ENCODE results near the gene ZMIZ1.

DNA sequence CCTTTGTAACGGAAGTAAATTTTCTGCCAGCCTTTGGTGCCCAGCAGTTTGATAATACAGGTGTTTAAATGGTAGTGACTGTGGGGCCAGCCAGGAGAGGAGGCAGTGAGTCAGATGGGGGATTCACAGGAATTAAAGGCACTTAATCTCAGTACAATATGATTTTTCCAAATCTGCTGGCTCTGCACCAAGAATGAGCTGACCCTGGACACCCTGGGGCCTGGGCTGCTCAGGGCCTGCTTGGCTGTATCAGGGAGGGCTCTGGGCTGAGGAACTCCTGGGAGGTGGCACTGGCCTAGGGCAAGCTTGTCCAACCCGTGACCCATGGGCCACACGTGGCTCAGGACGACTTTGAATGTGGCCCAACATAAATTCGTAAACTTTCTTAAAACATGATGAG is 104.1 kb downstream of the ZMIZ1 start:
- TF ChIP-seq ZNF658 (tag by site-specific recombination; IDR thresholded peaks at IDR 0.05), result no peak
- no peak for TF ChIP-seq ZNF561 (tag by site-specific recombination; IDR thresholded peaks at IDR 0.05; ENCODE audit: borderline replicate concordance)
- no peak for TF ChIP-seq ZIC2 (tag by site-specific recombination; IDR thresholded peaks at IDR 0.05)
- no peak for TF ChIP-seq YY2 (tag by site-specific recombination; IDR thresholded peaks at IDR 0.05)
- TF ChIP-seq, protein P1, sequence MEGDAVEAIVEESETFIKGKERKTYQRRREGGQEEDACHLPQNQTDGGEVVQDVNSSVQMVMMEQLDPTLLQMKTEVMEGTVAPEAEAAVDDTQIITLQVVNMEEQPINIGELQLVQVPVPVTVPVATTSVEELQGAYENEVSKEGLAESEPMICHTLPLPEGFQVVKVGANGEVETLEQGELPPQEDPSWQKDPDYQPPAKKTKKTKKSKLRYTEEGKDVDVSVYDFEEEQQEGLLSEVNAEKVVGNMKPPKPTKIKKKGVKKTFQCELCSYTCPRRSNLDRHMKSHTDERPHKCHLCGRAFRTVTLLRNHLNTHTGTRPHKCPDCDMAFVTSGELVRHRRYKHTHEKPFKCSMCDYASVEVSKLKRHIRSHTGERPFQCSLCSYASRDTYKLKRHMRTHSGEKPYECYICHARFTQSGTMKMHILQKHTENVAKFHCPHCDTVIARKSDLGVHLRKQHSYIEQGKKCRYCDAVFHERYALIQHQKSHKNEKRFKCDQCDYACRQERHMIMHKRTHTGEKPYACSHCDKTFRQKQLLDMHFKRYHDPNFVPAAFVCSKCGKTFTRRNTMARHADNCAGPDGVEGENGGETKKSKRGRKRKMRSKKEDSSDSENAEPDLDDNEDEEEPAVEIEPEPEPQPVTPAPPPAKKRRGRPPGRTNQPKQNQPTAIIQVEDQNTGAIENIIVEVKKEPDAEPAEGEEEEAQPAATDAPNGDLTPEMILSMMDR (tag by site-specific recombination; IDR thresholded peaks at IDR 0.05), result no peak
- no peak for TF ChIP-seq YY1 (tag by site-specific recombination; IDR thresholded peaks at IDR 0.05)
- TF ChIP-seq, protein P2, sequence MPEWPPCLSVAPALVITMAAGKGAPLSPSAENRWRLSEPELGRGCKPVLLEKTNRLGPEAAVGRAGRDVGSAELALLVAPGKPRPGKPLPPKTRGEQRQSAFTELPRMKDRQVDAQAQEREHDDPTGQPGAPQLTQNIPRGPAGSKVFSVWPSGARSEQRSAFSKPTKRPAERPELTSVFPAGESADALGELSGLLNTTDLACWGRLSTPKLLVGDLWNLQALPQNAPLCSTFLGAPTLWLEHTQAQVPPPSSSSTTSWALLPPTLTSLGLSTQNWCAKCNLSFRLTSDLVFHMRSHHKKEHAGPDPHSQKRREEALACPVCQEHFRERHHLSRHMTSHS (tag by site-specific recombination; IDR thresholded peaks at IDR 0.05), result no peak
- TF ChIP-seq, protein P3, sequence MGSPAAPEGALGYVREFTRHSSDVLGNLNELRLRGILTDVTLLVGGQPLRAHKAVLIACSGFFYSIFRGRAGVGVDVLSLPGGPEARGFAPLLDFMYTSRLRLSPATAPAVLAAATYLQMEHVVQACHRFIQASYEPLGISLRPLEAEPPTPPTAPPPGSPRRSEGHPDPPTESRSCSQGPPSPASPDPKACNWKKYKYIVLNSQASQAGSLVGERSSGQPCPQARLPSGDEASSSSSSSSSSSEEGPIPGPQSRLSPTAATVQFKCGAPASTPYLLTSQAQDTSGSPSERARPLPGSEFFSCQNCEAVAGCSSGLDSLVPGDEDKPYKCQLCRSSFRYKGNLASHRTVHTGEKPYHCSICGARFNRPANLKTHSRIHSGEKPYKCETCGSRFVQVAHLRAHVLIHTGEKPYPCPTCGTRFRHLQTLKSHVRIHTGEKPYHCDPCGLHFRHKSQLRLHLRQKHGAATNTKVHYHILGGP (tag by site-specific recombination; IDR thresholded peaks at IDR 0.05), result no peak
- TF ChIP-seq ZNF121 (tag by site-specific recombination; IDR thresholded peaks at IDR 0.05), result no peak
- TF ChIP-seq ZNF404 (tag by site-specific recombination; IDR thresholded peaks at IDR 0.05), result no peak

Data from HEK293 (cell line).